ENCODE results near the gene EIF4E1B. TPM values are rescaled to one million over a fixed set of nuclear protein-coding genes. Genes with fewer than 3 reads are reported as not detected.

Gene EIF4E1B
- total and polyA plus RNA-seq, 3 experiments from 2014 or later = not detected

GRCh38 chr5:176631383-176632200 is 1.1 kb downstream of the EIF4E1B start:
- Histone ChIP-seq H3K27me3 (ENCODE audit: insufficient read depth, low read length, poor library complexity, severe bottlenecking) (peaks cover 49% of the 10 kb centered on the region), H3K36me3 (ENCODE audit: insufficient read depth, low read length) (no peaks in the 10 kb centered on the region), H3K4me3 (ENCODE audit: low read length) (no peak overlapping the region), H3K27ac (ENCODE audit: low read depth, low read length) (no peak overlapping the region), H3K4me1 (ENCODE audit: insufficient read depth, low read length) (peaks cover 6% of the 10 kb centered on the region), H3K9me3 (ENCODE audit: low read length) (no peaks in the 10 kb centered on the region)
- H3K4me3 Mint-ChIP-seq = peak overlapping the region in 1 of 7 donors; percentile 12
- peaks cover 55 to 74% of the 10 kb centered on the region in 2 donors for H3K27me3 Mint-ChIP-seq
- POLR2A ChIA-PET = interaction anchor here (0.7 kb wide), 1 partner anchor 29 kb away, joined by 5 read pairs; no protein-coding TSS in a partner anchor
- H3K36me3 Mint-ChIP-seq = peaks cover 0 to 2% (median 0%) of the 10 kb centered on the region in 3 donors
- DNase-seq = no peak
- H3K9me3 Mint-ChIP-seq = peaks cover 0 to 3% (median 0%) of the 10 kb centered on the region in 5 donors
- peak overlapping the region in 1 of 8 donors; percentile 17 for H3K27ac Mint-ChIP-seq
- CTCF ChIA-PET = interaction anchor here (1.3 to 2.3 kb wide), 4 partner anchors 16 to 29 kb away, joined by 4 to 10 read pairs (median 9); partner anchors contain the start of gene TSPAN17
- H3K4me1 Mint-ChIP-seq = peaks cover 7 to 23% (median 14%) of the 10 kb centered on the region in 3 donors

GRCh38 chr5:176632745-176633144 is 2.3 kb downstream of the EIF4E1B start:
- POLR2A ChIA-PET = no interaction called here
- peaks cover 0 to 3% (median 0%) of the 10 kb centered on the region in 5 donors for H3K9me3 Mint-ChIP-seq
- peaks cover 0 to 2% (median 0%) of the 10 kb centered on the region in 3 donors for H3K36me3 Mint-ChIP-seq
- CTCF ChIA-PET = interaction anchor here (0.5 to 1.8 kb wide), 4 partner anchors 25 to 478 kb away, joined by 3 to 9 read pairs (median 3); no protein-coding TSS in a partner anchor
- H3K4me1 ChIP-seq (ENCODE audit: insufficient read depth, low read length) = peaks cover 6% of the 10 kb centered on the region
- no peaks in the 10 kb centered on the region for H3K36me3 ChIP-seq (ENCODE audit: insufficient read depth, low read length)
- H3K27me3 ChIP-seq (ENCODE audit: insufficient read depth, low read length, poor library complexity, severe bottlenecking) = peaks cover 48% of the 10 kb centered on the region
- H3K4me3 Mint-ChIP-seq = no peak overlapping the region
- DNase-seq = no peak
- H3K4me3 ChIP-seq (ENCODE audit: low read length) = no peak overlapping the region
- peaks cover 63 to 64% of the 10 kb centered on the region in 2 donors for H3K27me3 Mint-ChIP-seq
- no peak overlapping the region for H3K27ac ChIP-seq (ENCODE audit: low read depth, low read length)
- no peak overlapping the region for H3K27ac Mint-ChIP-seq
- H3K9me3 ChIP-seq (ENCODE audit: low read length) = no peaks in the 10 kb centered on the region
- peaks cover 7 to 23% (median 14%) of the 10 kb centered on the region in 3 donors for H3K4me1 Mint-ChIP-seq

- Mint-ChIP-seq H3K27me3 (peaks cover 54 to 55% of the 10 kb centered on the region in 2 donors), H3K9me3 (peaks cover 0 to 3% (median 0%) of the 10 kb centered on the region in 5 donors), H3K27ac (no peak overlapping the region), H3K4me3 (no peak overlapping the region), H3K36me3 (no peaks in the 10 kb centered on the region), H3K4me1 (peaks cover 7 to 19% (median 10%) of the 10 kb centered on the region in 3 donors)
- H3K4me3 ChIP-seq (ENCODE audit: low read length) = no peak overlapping the region
- H3K27ac ChIP-seq (ENCODE audit: low read depth, low read length) = no peak overlapping the region
- no peaks in the 10 kb centered on the region for H3K9me3 ChIP-seq (ENCODE audit: low read length)
- peaks cover 42% of the 10 kb centered on the region for H3K27me3 ChIP-seq (ENCODE audit: insufficient read depth, low read length, poor library complexity, severe bottlenecking)
- ChIA-PET CTCF (interaction anchor here (1.0 to 1.1 kb wide), 3 partner anchors 24 to 217 kb away, joined by 3 read pairs; no protein-coding TSS in a partner anchor), POLR2A (interaction anchor here (1.1 kb wide), 1 partner anchor 13 kb away, joined by 3 read pairs; the partner anchor contains the start of gene TSPAN17)
- no peak for DNase-seq
- no peaks in the 10 kb centered on the region for H3K36me3 ChIP-seq (ENCODE audit: insufficient read depth, low read length)
- peaks cover 6% of the 10 kb centered on the region for H3K4me1 ChIP-seq (ENCODE audit: insufficient read depth, low read length)
Observed at GRCh38 chr5:176633598-176633997, 3.1 kb downstream of the EIF4E1B start.

GRCh38 chr5:176636426-176636825 is 6.0 kb downstream of the EIF4E1B start:
- no peak overlapping the region for H3K27ac ChIP-seq (ENCODE audit: low read depth, low read length)
- H3K36me3 Mint-ChIP-seq = no peaks in the 10 kb centered on the region
- ChIA-PET CTCF (interaction anchor here (0.6 to 1.8 kb wide), 2 partner anchors 24 to 208 kb away, joined by 3 to 7 read pairs; no protein-coding TSS in a partner anchor), POLR2A (no interaction called here)
- no peaks in the 10 kb centered on the region for H3K4me1 Mint-ChIP-seq
- no peak overlapping the region for H3K27ac Mint-ChIP-seq
- H3K4me3 ChIP-seq (ENCODE audit: low read length) = no peak overlapping the region
- DNase-seq = no peak
- peaks cover 0 to 3% (median 0%) of the 10 kb centered on the region in 5 donors for H3K9me3 Mint-ChIP-seq
- H3K9me3 ChIP-seq (ENCODE audit: low read length) = no peaks in the 10 kb centered on the region
- H3K36me3 ChIP-seq (ENCODE audit: insufficient read depth, low read length) = no peaks in the 10 kb centered on the region
- peaks cover 36 to 44% of the 10 kb centered on the region in 2 donors for H3K27me3 Mint-ChIP-seq
- no peaks in the 10 kb centered on the region for H3K4me1 ChIP-seq (ENCODE audit: insufficient read depth, low read length)
- peaks cover 16% of the 10 kb centered on the region for H3K27me3 ChIP-seq (ENCODE audit: insufficient read depth, low read length, poor library complexity, severe bottlenecking)
- H3K4me3 Mint-ChIP-seq = no peak overlapping the region

- Mint-ChIP-seq H3K9me3 (peaks cover 0 to 3% (median 0%) of the 10 kb centered on the region in 5 donors), H3K4me1 (no peaks in the 10 kb centered on the region), H3K36me3 (no peaks in the 10 kb centered on the region), H3K27ac (no peak overlapping the region), H3K27me3 (peaks cover 25 to 43% of the 10 kb centered on the region in 2 donors), H3K4me3 (no peak overlapping the region)
- Histone ChIP-seq H3K27ac (ENCODE audit: low read depth, low read length) (no peak overlapping the region), H3K4me1 (ENCODE audit: insufficient read depth, low read length) (no peaks in the 10 kb centered on the region), H3K4me3 (ENCODE audit: low read length) (no peak overlapping the region), H3K9me3 (ENCODE audit: low read length) (no peaks in the 10 kb centered on the region), H3K36me3 (ENCODE audit: insufficient read depth, low read length) (no peaks in the 10 kb centered on the region), H3K27me3 (ENCODE audit: insufficient read depth, low read length, poor library complexity, severe bottlenecking) (peaks cover 14% of the 10 kb centered on the region)
- CTCF ChIA-PET = no interaction called here
- POLR2A ChIA-PET = no interaction called here
- DNase-seq = no peak
Observed at GRCh38 chr5:176637556-176637955, 7.1 kb downstream of the EIF4E1B start.

- H3K4me1 Mint-ChIP-seq = no peaks in the 10 kb centered on the region
- no peaks in the 10 kb centered on the region for H3K36me3 Mint-ChIP-seq
- H3K27ac Mint-ChIP-seq = no peak overlapping the region
- ChIA-PET CTCF (interaction anchor here (2.2 kb wide), 1 partner anchor 22 kb away, joined by 10 read pairs; no protein-coding TSS in a partner anchor), POLR2A (no interaction called here)
- Histone ChIP-seq H3K27ac (ENCODE audit: low read depth, low read length) (no peak overlapping the region), H3K36me3 (ENCODE audit: insufficient read depth, low read length) (no peaks in the 10 kb centered on the region), H3K4me1 (ENCODE audit: insufficient read depth, low read length) (no peaks in the 10 kb centered on the region), H3K4me3 (ENCODE audit: low read length) (no peak overlapping the region), H3K9me3 (ENCODE audit: low read length) (no peaks in the 10 kb centered on the region), H3K27me3 (ENCODE audit: insufficient read depth, low read length, poor library complexity, severe bottlenecking) (peaks cover 14% of the 10 kb centered on the region)
- no peak for DNase-seq
- peaks cover 18 to 37% of the 10 kb centered on the region in 2 donors for H3K27me3 Mint-ChIP-seq
- H3K4me3 Mint-ChIP-seq = no peak overlapping the region
- peaks cover 0 to 3% (median 0%) of the 10 kb centered on the region in 5 donors for H3K9me3 Mint-ChIP-seq
Observed at GRCh38 chr5:176638437-176638836, 8.0 kb downstream of the EIF4E1B start.

- DNase-seq = no peak
- no peaks in the 10 kb centered on the region for H3K36me3 ChIP-seq (ENCODE audit: insufficient read depth, low read length)
- H3K9me3 ChIP-seq (ENCODE audit: low read length) = no peaks in the 10 kb centered on the region
- H3K27ac ChIP-seq (ENCODE audit: low read depth, low read length) = no peak overlapping the region
- H3K4me3 ChIP-seq (ENCODE audit: low read length) = no peak overlapping the region
- Mint-ChIP-seq H3K36me3 (no peaks in the 10 kb centered on the region), H3K27ac (no peak overlapping the region), H3K27me3 (peaks cover 10 to 31% of the 10 kb centered on the region in 2 donors), H3K4me1 (no peaks in the 10 kb centered on the region), H3K9me3 (peaks cover 0 to 3% (median 0%) of the 10 kb centered on the region in 5 donors), H3K4me3 (no peak overlapping the region)
- CTCF ChIA-PET = interaction anchor here (2.2 kb wide), 1 partner anchor 22 kb away, joined by 10 read pairs; no protein-coding TSS in a partner anchor
- POLR2A ChIA-PET = no interaction called here
- peaks cover 10% of the 10 kb centered on the region for H3K27me3 ChIP-seq (ENCODE audit: insufficient read depth, low read length, poor library complexity, severe bottlenecking)
- no peaks in the 10 kb centered on the region for H3K4me1 ChIP-seq (ENCODE audit: insufficient read depth, low read length)
Observed at GRCh38 chr5:176639208-176639607, 8.7 kb downstream of the EIF4E1B start.

GRCh38 chr5:176639981-176640380 is 9.5 kb downstream of the EIF4E1B start:
- H3K36me3 Mint-ChIP-seq = no peaks in the 10 kb centered on the region
- ChIA-PET CTCF (interaction anchor here (1.0 to 2.2 kb wide), 2 partner anchors 17 to 21 kb away, joined by 3 to 10 read pairs; no protein-coding TSS in a partner anchor), POLR2A (no interaction called here)

More at GRCh38 chr5:176639981-176640380, 9.5 kb downstream of the EIF4E1B start:
- Histone ChIP-seq H3K4me1 (ENCODE audit: insufficient read depth, low read length) (no peaks in the 10 kb centered on the region), H3K4me3 (ENCODE audit: low read length) (no peak overlapping the region), H3K27ac (ENCODE audit: low read depth, low read length) (no peak overlapping the region), H3K9me3 (ENCODE audit: low read length) (no peaks in the 10 kb centered on the region), H3K36me3 (ENCODE audit: insufficient read depth, low read length) (no peaks in the 10 kb centered on the region), H3K27me3 (ENCODE audit: insufficient read depth, low read length, poor library complexity, severe bottlenecking) (peaks cover 6% of the 10 kb centered on the region)
- Mint-ChIP-seq H3K27ac (peak overlapping the region in 1 of 8 donors; percentile 6), H3K4me3 (no peak overlapping the region), H3K27me3 (peaks cover 6 to 25% of the 10 kb centered on the region in 2 donors), H3K9me3 (peaks cover 0 to 3% (median 0%) of the 10 kb centered on the region in 5 donors), H3K4me1 (no peaks in the 10 kb centered on the region)
- DNase-seq = no peak

All from CD8-positive, alpha-beta memory T cell (primary cell).